Mesenchymal stem cell (in vitro differentiated cells and primary cell): Measurements from ENCODE around the gene RIMS1.

ENCODE experiments used
- DNase-seq: peaks from one replicate; pipeline ENCODE4 v3.0.0-alpha.2; 2013
- H2AFZ ChIP-seq: one replicate; pipeline ENCODE4 v1.6.1; 2013; ENCODE audit warnings: low read depth, mild to moderate bottlenecking, control low read depth, inconsistent platforms, low read length, moderate library complexity
- H2AK5ac ChIP-seq: 2 replicates; pipeline ENCODE4 v1.6.1; 2013; ENCODE audit warnings: low read length, moderate library complexity, mild to moderate bottlenecking, inconsistent platforms; ENCODE audit not compliant: severe bottlenecking
- H2BK120ac ChIP-seq: one replicate; pipeline ENCODE4 v1.6.1; 2013; ENCODE audit warnings: low read depth, mild to moderate bottlenecking, inconsistent platforms, low read length, moderate library complexity
- H2BK12ac ChIP-seq, 2 experiments: one replicate each; pipeline ENCODE4 v1.6.1; 2013; ENCODE audit warnings: inconsistent platforms in 2 of 2, low read length in 2 of 2, mild to moderate bottlenecking in 2 of 2, moderate library complexity in 2 of 2, control low read depth in 1 of 2
- H2BK15ac ChIP-seq: one replicate; pipeline ENCODE4 v1.6.1; 2013; ENCODE audit warnings: mild to moderate bottlenecking, low read depth, inconsistent platforms; ENCODE audit not compliant: poor library complexity, severe bottlenecking
- H2BK5ac ChIP-seq: 2 replicates; pipeline ENCODE4 v1.6.1; 2013; ENCODE audit warnings: low read depth, mild to moderate bottlenecking, low read length, control low read depth, inconsistent platforms; ENCODE audit not compliant: poor library complexity, severe bottlenecking
- H3K14ac ChIP-seq, 2 experiments: one replicate each; pipeline ENCODE4 v1.6.1; 2013; ENCODE audit warnings: inconsistent platforms in 2 of 2, low read length in 2 of 2, control low read depth in 1 of 2, mild to moderate bottlenecking in 1 of 2, moderate library complexity in 1 of 2
- H3K18ac ChIP-seq, 2 experiments: one replicate each; pipeline ENCODE4 v1.6.1; 2013; ENCODE audit warnings: inconsistent platforms in 2 of 2, low read length in 2 of 2, control low read depth in 1 of 2, low read depth in 1 of 2, mild to moderate bottlenecking in 1 of 2
- H3K23ac ChIP-seq, 2 experiments: one replicate each; pipeline ENCODE4 v1.6.1; 2013; ENCODE audit warnings: inconsistent platforms in 2 of 2, low read length in 2 of 2, mild to moderate bottlenecking in 2 of 2, moderate library complexity in 2 of 2, control low read depth in 1 of 2
- H3K27ac ChIP-seq: 2 replicates; pipeline ENCODE4 v1.5.1; 2013; ENCODE audit warnings: mild to moderate bottlenecking, moderate library complexity, low read length, control low read depth, inconsistent platforms; ENCODE audit not compliant: poor library complexity, severe bottlenecking
- H3K27me3 ChIP-seq, 2 experiments: 2 replicates each; pipeline versions ENCODE4 v1.6.1 to v1.7.0; 2013; ENCODE audit warnings: low read length in 2 of 2, mild to moderate bottlenecking in 2 of 2, moderate library complexity in 2 of 2, control low read depth in 1 of 2, inconsistent platforms in 1 of 2; ENCODE audit not compliant: control insufficient read depth in 1 of 2, insufficient read depth in 1 of 2
- H3K36me3 ChIP-seq, 2 experiments: 2 replicates each; pipeline versions ENCODE4 v1.6.1 to v1.7.0; 2013; ENCODE audit warnings: low read length in 2 of 2, control low read depth in 1 of 2, inconsistent platforms in 1 of 2, low read depth in 1 of 2, mild to moderate bottlenecking in 1 of 2; ENCODE audit not compliant: insufficient read depth in 2 of 2, control insufficient read depth in 1 of 2
- H3K4ac ChIP-seq, 2 experiments: one replicate each; pipeline ENCODE4 v1.6.1; 2013; ENCODE audit warnings: inconsistent platforms in 2 of 2, low read length in 2 of 2, mild to moderate bottlenecking in 2 of 2, moderate library complexity in 2 of 2, control low read depth in 1 of 2, low read depth in 1 of 2
- H3K4me1 ChIP-seq: 2 replicates; pipeline ENCODE4 v1.6.1; 2013; ENCODE audit warnings: low read depth, low read length, control low read depth; ENCODE audit not compliant: control insufficient read depth, insufficient read depth
- H3K4me2 ChIP-seq: 2 replicates; pipeline ENCODE4 v1.6.1; 2013; ENCODE audit warnings: low read length, mild to moderate bottlenecking, inconsistent platforms; ENCODE audit not compliant: poor library complexity, severe bottlenecking
- H3K4me3 ChIP-seq, 2 experiments: 2 replicates each; pipeline versions ENCODE4 v1.5.1 to v1.7.0; 2013; ENCODE audit warnings: low read length in 2 of 2, mild to moderate bottlenecking in 2 of 2, control low read depth in 1 of 2, low read depth in 1 of 2; ENCODE audit not compliant: insufficient read depth in 1 of 2
- H3K79me1 ChIP-seq: replicated peaks from 2 replicates; pipeline ENCODE4 v1.6.1; 2013; ENCODE audit warnings: mild to moderate bottlenecking, control low read depth, low read length, inconsistent platforms; ENCODE audit not compliant: poor library complexity, severe bottlenecking
- H3K9ac ChIP-seq: 2 replicates; pipeline ENCODE4 v1.7.0; 2013; ENCODE audit warnings: mild to moderate bottlenecking, low read length, moderate library complexity
- H3K9me3 ChIP-seq: 2 replicates; pipeline ENCODE4 v1.7.0; 2013; ENCODE audit warnings: mild to moderate bottlenecking, low read length; ENCODE audit not compliant: control insufficient read depth
- H4K8ac ChIP-seq: one replicate; pipeline ENCODE4 v1.6.1; 2013; ENCODE audit warnings: inconsistent platforms, mild to moderate bottlenecking, low read length, moderate library complexity
- H4K91ac ChIP-seq: one replicate; pipeline ENCODE4 v1.6.1; 2013; ENCODE audit warnings: mild to moderate bottlenecking, low read length, inconsistent platforms
- WGBS: methylation state at CpG from one replicate; pipeline ENCODE4 v1.1.7; 2013; ENCODE audit warnings: mixed read lengths; 5-methylcytosine and 5-hydroxymethylcytosine counted together

Gene RIMS1

DNA sequence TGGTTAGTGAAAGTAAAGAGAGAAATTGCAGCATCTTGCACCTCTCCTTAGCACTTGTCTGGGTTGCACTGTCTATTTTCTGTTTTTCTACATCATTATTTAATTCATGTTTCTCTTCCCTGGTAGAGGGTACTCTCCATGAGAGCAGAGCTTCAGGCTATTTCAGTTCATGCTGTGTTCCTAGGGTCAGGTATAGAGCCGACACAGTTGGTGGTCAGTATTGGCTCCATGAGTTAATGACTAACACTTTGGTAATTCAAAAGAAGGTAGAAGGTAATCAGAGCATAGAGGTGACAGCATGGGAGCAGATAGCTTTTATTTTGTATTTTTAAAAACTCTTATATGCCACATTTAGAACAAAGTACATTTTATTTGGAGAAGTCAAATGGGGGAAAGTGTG lies 42.7 kb downstream of the RIMS1 start:
- Histone ChIP-seq H3K27me3 (no peaks in the 10 kb centered on the region), H4K91ac (no peak overlapping the region), H3K18ac (no peak overlapping the region), H3K23ac (no peak overlapping the region), H4K8ac (no peak overlapping the region), H2BK5ac (no peak overlapping the region), H3K4me3 (no peak overlapping the region), H3K9me3 (no peaks in the 10 kb centered on the region), H2AFZ (no peak overlapping the region), H3K27ac (no peak overlapping the region), H2BK12ac (no peak overlapping the region), H3K9ac (no peak overlapping the region), H3K36me3 (no peaks in the 10 kb centered on the region), H3K4me2 (no peak overlapping the region), H3K4ac (no peak overlapping the region), H3K4me1 (no peaks in the 10 kb centered on the region), H2BK15ac (no peak overlapping the region), H3K14ac (no peak overlapping the region), H2BK120ac (no peak overlapping the region), H3K79me1 (no peaks in the 10 kb centered on the region), H2AK5ac (no peak overlapping the region)
- no peak for DNase-seq
- 77% methylated on average over 1 of the region's 1 CpG for WGBS

DNA sequence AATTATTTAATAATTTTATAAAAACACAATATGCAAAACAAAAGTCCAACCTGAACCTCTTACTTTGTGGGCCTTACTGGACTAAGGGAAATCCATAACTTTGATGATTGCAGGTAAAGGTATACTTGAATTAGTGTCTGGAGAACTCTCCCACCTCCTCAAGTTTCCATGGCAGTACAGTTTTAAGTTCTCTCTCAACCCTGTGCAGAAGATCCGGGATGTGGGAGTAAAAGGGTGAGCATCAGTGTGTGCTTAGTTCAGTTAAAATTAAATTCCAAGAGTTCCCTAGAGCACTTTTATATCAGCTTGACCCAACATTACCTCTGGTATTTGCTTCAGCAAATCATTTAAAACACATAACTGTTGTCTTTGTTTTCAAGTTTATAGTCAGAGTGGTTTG lies 47.5 kb downstream of the RIMS1 start:
- Histone ChIP-seq H3K23ac (no peak overlapping the region), H3K9me3 (no peaks in the 10 kb centered on the region), H4K8ac (no peak overlapping the region), H3K4me2 (no peak overlapping the region), H3K9ac (no peak overlapping the region), H3K4me1 (no peaks in the 10 kb centered on the region), H3K18ac (no peak overlapping the region), H2BK15ac (no peak overlapping the region), H2AFZ (no peak overlapping the region), H4K91ac (no peak overlapping the region), H2BK12ac (no peak overlapping the region), H3K4me3 (no peak overlapping the region), H3K36me3 (no peaks in the 10 kb centered on the region), H3K79me1 (no peaks in the 10 kb centered on the region), H3K27me3 (no peaks in the 10 kb centered on the region), H2AK5ac (no peak overlapping the region), H2BK5ac (no peak overlapping the region), H2BK120ac (no peak overlapping the region), H3K27ac (no peak overlapping the region), H3K14ac (no peak overlapping the region), H3K4ac (no peak overlapping the region)
- WGBS = no CpG with 5 or more reads among the region's 1 CpG
- DNase-seq = no peak

DNA sequence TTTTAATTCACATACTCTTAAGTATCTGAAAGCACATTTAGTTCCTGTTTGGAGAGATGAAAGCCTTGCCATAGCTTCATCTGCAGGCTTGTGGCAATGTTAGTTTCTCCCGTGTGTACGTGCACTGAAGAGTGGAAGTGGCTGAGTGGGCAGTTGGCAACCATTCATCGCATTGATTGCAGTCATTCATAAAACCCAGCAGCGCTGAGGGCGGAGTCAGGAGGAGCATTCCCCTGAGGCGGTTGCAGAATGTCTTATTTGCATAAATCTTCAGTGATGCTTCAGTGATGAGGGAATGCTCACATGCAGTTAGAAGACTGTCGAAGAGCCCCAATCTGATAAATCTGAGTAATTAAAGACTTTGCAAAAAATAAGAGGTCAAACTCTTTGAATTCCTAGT lies 79.1 kb downstream of the RIMS1 start:
- H3K4me3 ChIP-seq = no peak overlapping the region
- no peaks in the 10 kb centered on the region for H3K36me3 ChIP-seq
- H2BK120ac ChIP-seq = no peak overlapping the region
- no peak overlapping the region for H3K14ac ChIP-seq
- H2AK5ac ChIP-seq = no peak overlapping the region
- no peak overlapping the region for H3K23ac ChIP-seq
- no peaks in the 10 kb centered on the region for H3K79me1 ChIP-seq
- no peak overlapping the region for H4K8ac ChIP-seq
- no peak overlapping the region for H2BK15ac ChIP-seq
- no peak overlapping the region for H2AFZ ChIP-seq
- H3K27me3 ChIP-seq = no peaks in the 10 kb centered on the region
- WGBS = 86% methylated on average over 7 of the region's 7 CpGs
- H2BK12ac ChIP-seq = no peak overlapping the region
- H3K27ac ChIP-seq = no peak overlapping the region
- H3K4me2 ChIP-seq = no peak overlapping the region
- no peak overlapping the region for H2BK5ac ChIP-seq
- no peak overlapping the region for H4K91ac ChIP-seq
- no peak overlapping the region for H3K18ac ChIP-seq
- no peak for DNase-seq
- H3K4ac ChIP-seq = no peak overlapping the region
- no peaks in the 10 kb centered on the region for H3K9me3 ChIP-seq
- no peaks in the 10 kb centered on the region for H3K4me1 ChIP-seq
- H3K9ac ChIP-seq = no peak overlapping the region

DNA sequence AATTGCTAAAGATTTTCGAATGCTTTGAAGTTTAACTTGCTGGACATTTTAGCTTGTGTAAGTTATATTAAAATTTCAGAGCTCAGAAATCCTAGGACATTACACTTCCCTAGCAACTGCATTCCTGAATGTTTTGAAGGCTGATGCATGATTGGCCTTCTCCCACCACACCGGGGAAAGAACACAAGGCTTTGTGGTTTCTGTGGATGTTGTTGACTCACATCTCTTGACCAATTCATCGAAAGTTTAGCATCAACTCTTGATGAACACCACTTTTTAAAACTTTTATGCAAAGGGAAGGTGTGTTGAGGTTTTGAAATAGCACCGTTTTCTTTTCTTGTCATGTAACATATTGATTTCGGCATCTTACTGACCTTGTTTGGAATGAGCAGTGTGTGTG lies 81.1 kb downstream of the RIMS1 start:
- no peak overlapping the region for H3K23ac ChIP-seq
- H3K4me2 ChIP-seq = no peak overlapping the region
- H3K14ac ChIP-seq = no peak overlapping the region
- H2BK12ac ChIP-seq = no peak overlapping the region
- H3K27me3 ChIP-seq = no peaks in the 10 kb centered on the region
- no peak overlapping the region for H4K91ac ChIP-seq
- H2BK5ac ChIP-seq = no peak overlapping the region
- H2BK15ac ChIP-seq = no peak overlapping the region
- WGBS = 92% methylated on average over 3 of the region's 5 CpGs
- no peak overlapping the region for H2BK120ac ChIP-seq
- no peak overlapping the region for H4K8ac ChIP-seq
- DNase-seq = no peak
- no peak overlapping the region for H2AFZ ChIP-seq
- no peak overlapping the region for H3K27ac ChIP-seq
- H3K79me1 ChIP-seq = no peaks in the 10 kb centered on the region
- no peak overlapping the region for H2AK5ac ChIP-seq
- H3K36me3 ChIP-seq = no peaks in the 10 kb centered on the region
- no peaks in the 10 kb centered on the region for H3K9me3 ChIP-seq
- H3K4ac ChIP-seq = no peak overlapping the region
- no peak overlapping the region for H3K18ac ChIP-seq
- no peaks in the 10 kb centered on the region for H3K4me1 ChIP-seq
- no peak overlapping the region for H3K4me3 ChIP-seq
- H3K9ac ChIP-seq = no peak overlapping the region
